Uterus (tissue), 4 donors: Measurements from ENCODE around the gene PDP2. TPM values are rescaled to one million over a fixed set of nuclear protein-coding genes. Genes with fewer than 3 reads are reported as not detected.

ENCODE experiments used
- DNase-seq, 2 donors: peaks; one replicate each; pipeline ENCODE4 v3.0.0-alpha.2; 2019 to 2020
- H3K27ac ChIP-seq, 2 donors: fragments of 200-600 bp; sonication (generic); 1 replicate in 1 of 2; 2 replicates in 1 of 2; pipeline ENCODE4 v1.5.1; 2016 to 2018
- H3K27me3 ChIP-seq, 2 donors: fragments of 200-600 bp; sonication (generic); one replicate each; pipeline ENCODE4 v1.5.1; 2018 to 2019; ENCODE audit warnings: control low read depth in 1 of 2
- H3K36me3 ChIP-seq, 2 donors: fragments of 200-600 bp; sonication (generic); one replicate each; pipeline ENCODE4 v1.5.1; 2019; ENCODE audit warnings: control low read depth in 1 of 2
- H3K4me1 ChIP-seq, 2 donors: fragments of 200-600 bp; sonication (generic); one replicate each; pipeline ENCODE4 v1.5.1; 2018 to 2019; ENCODE audit warnings: control low read depth in 1 of 2
- H3K4me3 ChIP-seq, 2 donors: fragments of 200-600 bp; sonication (generic); 1 replicate in 1 of 2; 2 replicates in 1 of 2; pipeline ENCODE4 v1.5.1; 2018 to 2019; ENCODE audit warnings: mild to moderate bottlenecking in 1 of 2
- H3K9me3 ChIP-seq, 2 donors: fragments of 200-600 bp; sonication (generic); one replicate each; pipeline ENCODE4 v1.5.1; 2019; ENCODE audit warnings: control low read depth in 1 of 2
- CTCF ChIP-seq, 4 experiments: fragments of 200-600 bp in 2 of 4; fragments of 450-650 bp in 2 of 4; sonication (generic) in 2 of 4; IDR thresholded peaks; one replicate each; pipeline ENCODE4 v1.5.1; 2016 to 2019; ENCODE audit warnings: antibody characterized with exemption in 4 of 4, mild to moderate bottlenecking in 2 of 4, moderate library complexity in 1 of 4
- POLR2A ChIP-seq, 2 donors: fragments of 450-650 bp; IDR thresholded peaks; one replicate each; pipeline ENCODE4 v1.6.1; 2016; ENCODE audit warnings: antibody characterized with exemption in 2 of 2, mild to moderate bottlenecking in 1 of 2, moderate library complexity in 1 of 2
- intact Hi-C: fragments of 100-400 bp; cut with DNase I; formaldehyde crosslinking; loops from one replicate; pipeline ENCODE4 v1.15.1; 2023; ENCODE audit warnings: low total_unique reads
- total RNA-seq, 4 donors: library from RNA; depleted of rRNA in 3 of 4; stranded (reverse); fragments of >200 nt in 3 of 4; gene quantifications; one replicate each; pipeline versions ENCODE4 v1.1.0 to v1.2.4, GENCODE V29; 2014 to 2023
- donor health status: DM: yes; HTN: yes; CAD: no.

The PDP2 gene
- total RNA-seq, 4 donors from 2014 or later: 0.77 to 20.5 (median 6.3) TPM

- H3K36me3 ChIP-seq: no peaks in the 10 kb centered on the region
- no peak for DNase-seq
- H3K4me1 ChIP-seq: no peaks in the 10 kb centered on the region
- intact Hi-C loops: no loop called here
- H3K9me3 ChIP-seq: no peaks in the 10 kb centered on the region
- TF ChIP-seq POLR2A (IDR thresholded peaks at IDR 0.05) (no peak), CTCF (IDR thresholded peaks at IDR 0.05) (no peak)
- H3K4me3 ChIP-seq: no peak overlapping the region
- H3K27ac ChIP-seq: no peak overlapping the region
- H3K27me3 ChIP-seq: no peaks in the 10 kb centered on the region
Measured at GRCh38 chr16:66890799-66891198, 10.5 kb downstream of the PDP2 start.

- Histone ChIP-seq H3K4me1 (no peaks in the 10 kb centered on the region), H3K36me3 (no peaks in the 10 kb centered on the region), H3K27me3 (no peaks in the 10 kb centered on the region), H3K4me3 (no peak overlapping the region), H3K27ac (no peak overlapping the region), H3K9me3 (no peaks in the 10 kb centered on the region)
- no peak for DNase-seq
- intact Hi-C loops: no loop called here
- TF ChIP-seq CTCF (IDR thresholded peaks at IDR 0.05) (no peak), POLR2A (IDR thresholded peaks at IDR 0.05) (no peak)
Measured at GRCh38 chr16:66891360-66891759, 11.0 kb downstream of the PDP2 start.

GRCh38 chr16:66891797-66892196, 11.5 kb downstream of the PDP2 start:
- TF ChIP-seq CTCF (IDR thresholded peaks at IDR 0.05): no peak
- TF ChIP-seq POLR2A (IDR thresholded peaks at IDR 0.05): no peak
- intact Hi-C loops: no loop called here
- Histone ChIP-seq H3K4me1 (no peaks in the 10 kb centered on the region), H3K27me3 (no peaks in the 10 kb centered on the region), H3K27ac (no peak overlapping the region), H3K4me3 (no peak overlapping the region), H3K9me3 (no peaks in the 10 kb centered on the region), H3K36me3 (no peaks in the 10 kb centered on the region)
- DNase-seq: no peak

- intact Hi-C loops: no loop called here
- DNase-seq: no peak
- TF ChIP-seq POLR2A (IDR thresholded peaks at IDR 0.05): no peak
- no peak for TF ChIP-seq CTCF (IDR thresholded peaks at IDR 0.05)
- no peaks in the 10 kb centered on the region for H3K9me3 ChIP-seq
- H3K4me3 ChIP-seq: no peak overlapping the region
- H3K27me3 ChIP-seq: no peaks in the 10 kb centered on the region
- no peak overlapping the region for H3K27ac ChIP-seq
- peaks cover 0 to 2% of the 10 kb centered on the region in 2 donors for H3K4me1 ChIP-seq
- no peaks in the 10 kb centered on the region for H3K36me3 ChIP-seq
Measured at GRCh38 chr16:66894055-66894454, 13.7 kb downstream of the PDP2 start.

GRCh38 chr16:66894948-66895688, 14.8 kb downstream of the PDP2 start:
- Histone ChIP-seq H3K4me3 (no peak overlapping the region), H3K4me1 (peaks cover 4 to 7% of the 10 kb centered on the region in 2 donors), H3K27me3 (no peaks in the 10 kb centered on the region), H3K9me3 (no peaks in the 10 kb centered on the region), H3K36me3 (no peaks in the 10 kb centered on the region), H3K27ac (no peak overlapping the region)
- TF ChIP-seq POLR2A (IDR thresholded peaks at IDR 0.05) (no peak), CTCF (IDR thresholded peaks at IDR 0.05) (peak; percentile 75 to 89 (median 78))
- intact Hi-C loops: no loop called here
- peak; percentile 66 to 76 for DNase-seq
